GM20000 (cell line): ENCODE data around the gene ADAMTS19.

Experiments used
- DNase-seq: peaks from one replicate; pipeline ENCODE4 v3.0.0; 2012; ENCODE audit warnings: low spot score
- CTCF ChIP-seq: IDR thresholded peaks from 2 replicates; pipeline ENCODE4 v1.5.1; 2012; ENCODE audit warnings: mild to moderate bottlenecking, control low read depth; ENCODE audit errors: extremely low read depth, missing control alignments

ADAMTS19 gene

GRCh38 chr5:129474544-129474943, 14.4 kb downstream of the ADAMTS19 start:
- TF ChIP-seq CTCF, result no peak
- DNase-seq, result no peak

- TF ChIP-seq CTCF, result no peak
- DNase-seq, result no peak
These were observed 16.7 kb downstream of the ADAMTS19 start for GRCh38 chr5:129476751-129477150.

GRCh38 chr5:129477532-129477931, 17.4 kb downstream of the ADAMTS19 start:
- no peak for TF ChIP-seq CTCF
- DNase-seq, result no peak

DNA sequence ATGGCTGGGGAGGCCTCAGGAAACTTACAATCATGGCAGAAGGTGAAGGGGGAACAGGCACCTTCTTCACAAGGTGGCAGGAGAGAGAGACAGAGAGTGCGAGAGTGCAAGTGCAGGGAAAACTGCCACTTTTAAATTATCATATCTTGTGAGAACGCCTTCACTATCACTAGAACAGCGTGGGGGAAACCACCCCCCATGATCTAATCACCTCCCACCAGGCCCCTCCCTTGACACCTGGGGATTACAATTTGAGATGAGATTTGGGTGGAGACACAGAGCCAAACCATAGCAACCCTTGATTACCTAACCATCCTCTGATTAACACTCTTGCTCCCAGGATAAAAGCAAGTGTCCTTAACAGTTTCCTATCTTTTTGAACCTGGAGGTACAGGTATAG, 21.1 kb downstream of the ADAMTS19 start:
- no peak for DNase-seq
- TF ChIP-seq CTCF, result no peak

DNA sequence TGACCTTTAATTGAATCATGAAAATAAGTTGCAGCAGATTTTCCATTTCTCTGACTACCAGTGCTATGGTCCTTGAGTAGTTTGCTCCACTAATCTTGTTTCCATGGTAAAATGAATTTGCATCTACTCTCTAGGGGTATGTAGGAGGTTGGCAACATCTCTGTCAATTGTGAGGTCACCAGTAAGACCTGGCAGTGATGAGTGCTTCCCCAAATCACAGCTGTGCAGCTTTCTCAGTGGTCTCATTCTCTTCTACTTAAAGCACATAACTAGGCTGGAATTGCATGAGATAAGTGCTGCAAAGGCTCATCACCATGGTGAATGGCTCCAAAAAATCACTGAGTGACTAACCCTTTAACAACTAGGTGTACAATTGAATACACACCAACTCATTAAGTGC, 36.3 kb downstream of the ADAMTS19 start:
- TF ChIP-seq CTCF, result no peak
- DNase-seq, result no peak

DNA sequence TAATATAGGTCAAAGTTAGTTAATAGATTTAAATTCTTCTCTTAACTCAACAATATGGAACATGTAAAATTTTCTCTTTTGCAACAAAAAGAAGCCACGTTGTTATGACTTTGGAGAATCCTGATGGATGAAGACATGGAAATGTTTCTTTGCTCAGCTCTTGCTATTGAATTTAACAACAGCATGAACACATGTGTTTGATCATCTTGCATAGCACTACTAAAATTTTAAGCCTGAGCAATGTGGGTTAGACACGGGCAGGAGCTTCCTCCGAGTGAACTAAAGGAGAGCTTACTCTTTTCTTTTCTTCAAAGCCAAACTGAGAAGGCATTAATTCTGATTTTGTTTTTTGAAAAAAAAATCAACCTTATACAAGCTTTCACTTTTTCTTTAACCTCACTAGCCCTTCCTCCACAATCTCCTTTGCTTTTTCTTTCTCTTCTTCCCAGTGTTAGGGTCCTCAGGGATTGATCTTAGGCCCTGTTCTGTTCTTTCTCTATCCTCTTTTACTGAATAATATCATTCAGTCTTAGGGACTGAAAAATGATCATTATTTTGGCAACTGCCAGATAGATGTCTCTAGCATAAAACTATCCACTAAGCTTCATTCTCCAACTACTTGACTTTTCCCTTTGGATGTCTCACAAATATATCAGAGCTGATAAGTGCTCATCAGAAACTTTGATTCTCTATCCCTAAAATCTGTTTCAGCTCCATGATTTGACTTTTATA, 36.9 kb downstream of the ADAMTS19 start:
- no peak for DNase-seq
- TF ChIP-seq CTCF, result no peak

- no peak for DNase-seq
- TF ChIP-seq CTCF, result no peak
These were observed 39.2 kb downstream of the ADAMTS19 start for GRCh38 chr5:129499208-129499852.
